ENCODE results near the gene SERPINB8. TPM values are rescaled to one million over a fixed set of nuclear protein-coding genes. Genes with fewer than 3 reads are reported as not detected.
"Not testable (repeated sequence)": the region's sequence is repeated elsewhere in the genome, so short reads cannot be mapped to it uniquely, and the experiment has no call there.

SERPINB8 gene
- total and polyA plus RNA-seq, 2 donors (not counting 3 experiments of a cell fraction or from before 2014, with no cell fraction given) = 15.3 to 25.7 TPM

- Histone ChIP-seq H3K36me3 (ENCODE audit: control insufficient read depth in 2 of 2, extremely low read depth in 1 of 2, insufficient read depth in 2 of 2, low read length in 2 of 2) (no peaks in the 10 kb centered on the region), H3K27ac (ENCODE audit: insufficient read depth, low read depth, low read length) (no peak overlapping the region), H3K9ac (replicated peaks; ENCODE audit: extremely low read depth, insufficient read depth, low read length) (no peak overlapping the region), H3K4me1 (ENCODE audit: control insufficient read depth, extremely low read depth, insufficient read depth, low read length) (peaks cover 8% of the 10 kb centered on the region), H4K20me1 (replicated peaks; ENCODE audit: control insufficient read depth, extremely low read depth, insufficient read depth, low read length) (no peaks in the 10 kb centered on the region), H3K79me2 (ENCODE audit: control insufficient read depth, insufficient read depth, low read length) (no peaks in the 10 kb centered on the region), H2AFZ (ENCODE audit: low read depth, low read length) (no peak overlapping the region), H3K27me3 (ENCODE audit: control insufficient read depth in 2 of 2, insufficient read depth in 2 of 2, low read length in 2 of 2) (peaks cover 5 to 17% of the 10 kb centered on the region in 2 experiments), H3K4me3 (replicated peaks in 1 of 3; ENCODE audit: insufficient read depth in 1 of 3, low read depth in 1 of 3, low read length in 3 of 3) (no peak overlapping the region), H3K9me3 (replicated peaks; ENCODE audit: control insufficient read depth, insufficient read depth, low read length) (no peaks in the 10 kb centered on the region), H3K4me2 (ENCODE audit: insufficient read depth, low read length) (no peak overlapping the region), H3K9me1 (replicated peaks; ENCODE audit: control insufficient read depth, extremely low read depth, insufficient read depth, low read length) (no peaks in the 10 kb centered on the region)
- FAIRE-seq (no peak), DNase-seq (ENCODE audit: low read depth, low spot score) (no peak)
- ChIA-PET POLR2A (no interaction called here), CTCF (interaction anchor here (1.8 kb wide), 1 partner anchor 428 kb away, joined by 4 read pairs; no protein-coding TSS in a partner anchor)
- intact Hi-C loops (cut with micrococcal nuclease) = no loop called here
- no peak for TF ChIP-seq FOS (IDR thresholded peaks at IDR 0.05; ENCODE audit: borderline replicate concordance, insufficient read depth, low read length)
- no peak for TF ChIP-seq MAX (IDR thresholded peaks at IDR 0.05; ENCODE audit: insufficient read depth, insufficient read length)
- no peak for TF ChIP-seq POLR2AphosphoS5 (IDR thresholded peaks at IDR 0.05; ENCODE audit: insufficient read depth, low read depth, low read length)
- TF ChIP-seq CTCF (IDR thresholded peaks at IDR 0.05; ENCODE audit: extremely low read depth in 1 of 2, insufficient read depth in 1 of 2, low read depth in 1 of 2, low read length in 2 of 2) = no peak
- TF ChIP-seq GATA2 (IDR thresholded peaks at IDR 0.05; ENCODE audit: insufficient read depth, insufficient read length, low read depth, low read length) = no peak
- no peak for TF ChIP-seq EZH2 (IDR thresholded peaks at IDR 0.05; ENCODE audit: borderline replicate concordance, low read depth, low read length, severe bottlenecking)
- no peak for TF ChIP-seq JUN (IDR thresholded peaks at IDR 0.05; ENCODE audit: borderline replicate concordance, insufficient read depth, insufficient read length, low read depth)
- no peak for TF ChIP-seq POLR2A (IDR thresholded peaks at IDR 0.05; ENCODE audit: low read depth, low read length)
- TF ChIP-seq MYC (IDR thresholded peaks at IDR 0.05; ENCODE audit: low read depth, low read length) = no peak
- dilution Hi-C loops (cut with MboI; ENCODE audit: extremely low pct_ligation_motif_present, low sequenced_read_pairs) = no loop called here
- BruUV-seq (replicated peaks) = no TSS peak
Measured at GRCh38 chr18:63940008-63940407, 29.9 kb upstream of the SERPINB8 start.

GRCh38 chr18:63940543-63941050 lies 29.3 kb upstream of the SERPINB8 start:
- H2AFZ ChIP-seq (ENCODE audit: low read depth, low read length); H3K27ac ChIP-seq (ENCODE audit: insufficient read depth, low read depth, low read length); intact Hi-C loops (cut with micrococcal nuclease); H3K4me1 ChIP-seq (ENCODE audit: control insufficient read depth, extremely low read depth, insufficient read depth, low read length); H3K9me3 ChIP-seq (replicated peaks; ENCODE audit: control insufficient read depth, insufficient read depth, low read length); H3K9ac ChIP-seq (replicated peaks; ENCODE audit: extremely low read depth, insufficient read depth, low read length); FAIRE-seq; DNase-seq (ENCODE audit: low read depth, low spot score); H4K20me1 ChIP-seq (replicated peaks; ENCODE audit: control insufficient read depth, extremely low read depth, insufficient read depth, low read length); H3K4me2 ChIP-seq (ENCODE audit: insufficient read depth, low read length); H3K36me3 ChIP-seq (ENCODE audit: control insufficient read depth in 2 of 2, extremely low read depth in 1 of 2, insufficient read depth in 2 of 2, low read length in 2 of 2); H3K9me1 ChIP-seq (replicated peaks; ENCODE audit: control insufficient read depth, extremely low read depth, insufficient read depth, low read length); POLR2A ChIA-PET; BruUV-seq (replicated peaks); H3K79me2 ChIP-seq (ENCODE audit: control insufficient read depth, insufficient read depth, low read length); H3K4me3 ChIP-seq (replicated peaks in 1 of 3; ENCODE audit: insufficient read depth in 1 of 3, low read depth in 1 of 3, low read length in 3 of 3); dilution Hi-C loops (cut with MboI; ENCODE audit: extremely low pct_ligation_motif_present, low sequenced_read_pairs): not testable (repeated sequence)
- CTCF ChIA-PET = interaction anchor here (1.8 kb wide), 1 partner anchor 429 kb away, joined by 4 read pairs; no protein-coding TSS in a partner anchor
- H3K27me3 ChIP-seq (ENCODE audit: control insufficient read depth in 2 of 2, insufficient read depth in 2 of 2, low read length in 2 of 2) = peaks cover 5 to 17% of the 10 kb centered on the region in 2 experiments
